Endothelial cell of umbilical vein (primary cell): ENCODE results near the gene KIAA0930.

ENCODE experiments used
- CTCF ChIP-seq, 2 donors: IDR thresholded peaks; 1 replicate in 1 of 2; 2 replicates in 1 of 2; pipeline ENCODE4 v1.5.1; 2011; ENCODE audit warnings: low read length in 2 of 2, mild to moderate bottlenecking in 2 of 2, moderate library complexity in 2 of 2, control low read depth in 1 of 2, inconsistent platforms in 1 of 2, low read depth in 1 of 2; ENCODE audit not compliant: insufficient read depth in 1 of 2; ENCODE audit errors: extremely low read depth in 1 of 2
- EZH2 ChIP-seq: IDR thresholded peaks from 2 replicates; pipeline ENCODE4 v1.6.1; 2012; ENCODE audit warnings: borderline replicate concordance, low read depth, mild to moderate bottlenecking, moderate library complexity, low read length, inconsistent platforms; ENCODE audit not compliant: severe bottlenecking
- JUN ChIP-seq: IDR thresholded peaks from 2 replicates; pipeline ENCODE4 v1.6.1; 2011; ENCODE audit warnings: borderline replicate concordance, low read depth; ENCODE audit not compliant: insufficient read length, insufficient read depth
- POLR2A ChIP-seq: IDR thresholded peaks from 2 replicates; pipeline ENCODE4 v1.6.1; 2012; ENCODE audit warnings: low read depth, mild to moderate bottlenecking, control low read depth, low read length

- TF ChIP-seq CTCF (IDR thresholded peaks at IDR 0.05; ENCODE audit: extremely low read depth in 1 of 2, insufficient read depth in 1 of 2, low read depth in 1 of 2, low read length in 2 of 2) (no peak), POLR2A (no peak), JUN (no peak), EZH2 (no peak)
These were observed 11.5 kb downstream of the KIAA0930 start for GRCh38 chr22:45229181-45229580.
